ENCODE data around the gene GNAI2. TPM values are rescaled to one million over a fixed set of nuclear protein-coding genes. Genes with fewer than 3 reads are reported as not detected.

The GNAI2 gene
- total RNA-seq, 1 donor from 2014 or later, result 97.9 TPM

GRCh38 chr3:50298836-50299637, 63.0 kb downstream of the GNAI2 start, which contains the start of the genes HYAL3 and NAA80:
TSS of gene HYAL3 (minus strand) at chr3:50299405. CDS start at chr3:50295602, 3,803 bp downstream.
TSS of gene NAA80 (minus strand) at chr3:50299405. CDS start at chr3:50297463, 1,942 bp downstream.
- peak; percentile 45 for TF ChIP-seq CTCF (IDR thresholded peaks at IDR 0.05; ENCODE audit: insufficient read depth, low read length, severe bottlenecking)
- Histone ChIP-seq H3K27me3 (ENCODE audit: control insufficient read depth, insufficient read depth, low read length) (no peaks in the 10 kb centered on the region), H3K36me3 (ENCODE audit: control insufficient read depth, insufficient read depth, low read length) (peaks cover 1% of the 10 kb centered on the region), H3K4me3 (ENCODE audit: low read depth, low read length) (peak within 1 kb of the TSS; percentile 76)
- FAIRE-seq (no peak), DNase-seq (ENCODE audit: low read depth) (peak; percentile 98)

- peaks cover 1% of the 10 kb centered on the region for H3K36me3 ChIP-seq (ENCODE audit: control insufficient read depth, insufficient read depth, low read length)
- peak; percentile 58 for FAIRE-seq
- peak overlapping the region; percentile 7 for H3K4me3 ChIP-seq (ENCODE audit: low read depth, low read length)
- no peak for TF ChIP-seq CTCF (IDR thresholded peaks at IDR 0.05; ENCODE audit: insufficient read depth, low read length, severe bottlenecking)
- no peak for DNase-seq (ENCODE audit: low read depth)
- no peaks in the 10 kb centered on the region for H3K27me3 ChIP-seq (ENCODE audit: control insufficient read depth, insufficient read depth, low read length)
Observed at GRCh38 chr3:50299638-50299928, 63.6 kb downstream of the GNAI2 start.

- DNase-seq (ENCODE audit: low read depth), result peak; percentile 95
- peak; percentile 93 for FAIRE-seq
- Histone ChIP-seq H3K27me3 (ENCODE audit: control insufficient read depth, insufficient read depth, low read length) (no peaks in the 10 kb centered on the region), H3K36me3 (ENCODE audit: control insufficient read depth, insufficient read depth, low read length) (peaks cover 1% of the 10 kb centered on the region), H3K4me3 (ENCODE audit: low read depth, low read length) (peak overlapping the region; percentile 7)
- TF ChIP-seq CTCF (IDR thresholded peaks at IDR 0.05; ENCODE audit: insufficient read depth, low read length, severe bottlenecking), result no peak
Observed at GRCh38 chr3:50299929-50300680, 64.1 kb downstream of the GNAI2 start.

- no peak overlapping the region for H3K4me3 ChIP-seq (ENCODE audit: low read depth, low read length)
- TF ChIP-seq CTCF (IDR thresholded peaks at IDR 0.05; ENCODE audit: insufficient read depth, low read length, severe bottlenecking), result no peak
- no peaks in the 10 kb centered on the region for H3K27me3 ChIP-seq (ENCODE audit: control insufficient read depth, insufficient read depth, low read length)
- DNase-seq (ENCODE audit: low read depth) (no peak), FAIRE-seq (no peak)
- H3K36me3 ChIP-seq (ENCODE audit: control insufficient read depth, insufficient read depth, low read length), result peaks cover 1% of the 10 kb centered on the region
Observed at GRCh38 chr3:50300681-50301254, 64.8 kb downstream of the GNAI2 start.

GRCh38 chr3:50302095-50303012, 66.3 kb downstream of the GNAI2 start:
- TF ChIP-seq CTCF (IDR thresholded peaks at IDR 0.05; ENCODE audit: insufficient read depth, low read length, severe bottlenecking), result no peak
- DNase-seq (ENCODE audit: low read depth) (no peak), FAIRE-seq (no peak)
- Histone ChIP-seq H3K27me3 (ENCODE audit: control insufficient read depth, insufficient read depth, low read length) (no peaks in the 10 kb centered on the region), H3K4me3 (ENCODE audit: low read depth, low read length) (no peak overlapping the region), H3K36me3 (ENCODE audit: control insufficient read depth, insufficient read depth, low read length) (no peaks in the 10 kb centered on the region)
